Fibroblast of skin of scalp (primary cell): ENCODE results near the gene GSTT2B. TPM values are rescaled to one million over a fixed set of nuclear protein-coding genes. Genes with fewer than 3 reads are reported as not detected.
"Not testable (repeated sequence)": the region's sequence is repeated elsewhere in the genome, so short reads cannot be mapped to it uniquely, and the experiment has no call there.

Source experiments
- DNase-seq: peaks from one replicate; pipeline ENCODE4 v3.0.0-alpha.2; 2013
- polyA plus RNA-seq, 2 experiments: library from polyadenylated mRNA; unstranded; fragments of 120-200 nt; gene quantifications; one replicate each; pipeline ENCODE4 v1.2.1, GENCODE V29; 2013; ENCODE audit not compliant: insufficient read length in 2 of 2

The GSTT2B gene, protein sequence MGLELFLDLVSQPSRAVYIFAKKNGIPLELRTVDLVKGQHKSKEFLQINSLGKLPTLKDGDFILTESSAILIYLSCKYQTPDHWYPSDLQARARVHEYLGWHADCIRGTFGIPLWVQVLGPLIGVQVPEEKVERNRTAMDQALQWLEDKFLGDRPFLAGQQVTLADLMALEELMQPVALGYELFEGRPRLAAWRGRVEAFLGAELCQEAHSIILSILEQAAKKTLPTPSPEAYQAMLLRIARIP
- 10.5 TPM for polyA plus RNA-seq (2013, experiment 1 of 2; ENCODE audit: insufficient read length)
- 10.4 TPM for polyA plus RNA-seq (2013, experiment 2 of 2; ENCODE audit: insufficient read length)

DNA sequence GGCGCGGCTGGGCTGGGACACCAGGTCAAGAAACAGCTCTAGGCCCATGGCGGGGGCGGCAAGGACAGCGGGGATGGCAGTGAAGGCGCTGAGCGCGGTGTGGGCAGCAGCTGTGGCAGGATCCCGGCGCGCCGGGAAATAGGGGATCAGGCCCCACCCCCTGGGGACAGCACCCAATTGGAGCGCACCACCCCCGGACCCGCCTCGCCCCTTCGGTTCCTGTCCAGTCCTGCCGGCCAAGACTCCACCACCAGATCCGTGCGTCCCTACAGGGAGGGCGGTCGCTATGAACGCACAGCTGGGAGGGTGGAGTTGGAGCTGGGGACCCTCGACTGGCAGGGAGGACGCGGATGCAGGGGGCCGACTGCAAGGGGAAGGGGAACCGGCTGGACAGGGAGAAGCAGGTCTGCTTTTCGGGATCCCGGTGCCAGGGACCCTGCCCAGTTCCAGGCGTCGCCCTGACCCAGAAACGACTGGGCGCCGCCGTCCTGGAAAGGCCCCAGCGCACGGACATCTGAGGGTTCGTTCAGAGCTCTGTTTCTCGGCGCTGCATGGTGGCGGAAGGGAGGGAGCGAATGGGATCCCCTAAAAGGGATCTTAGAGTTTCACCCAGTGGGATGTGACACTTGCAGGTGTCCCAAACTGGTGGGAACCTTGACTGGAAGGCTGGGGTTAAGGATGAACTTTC, at the start of gene GSTT2B:
GSTT2B (minus strand) TSS at position 112 of the 688 bp plus-strand sequence; CDS start at position 48, 64 bp downstream.
- DNase-seq = not testable (repeated sequence)

DNA sequence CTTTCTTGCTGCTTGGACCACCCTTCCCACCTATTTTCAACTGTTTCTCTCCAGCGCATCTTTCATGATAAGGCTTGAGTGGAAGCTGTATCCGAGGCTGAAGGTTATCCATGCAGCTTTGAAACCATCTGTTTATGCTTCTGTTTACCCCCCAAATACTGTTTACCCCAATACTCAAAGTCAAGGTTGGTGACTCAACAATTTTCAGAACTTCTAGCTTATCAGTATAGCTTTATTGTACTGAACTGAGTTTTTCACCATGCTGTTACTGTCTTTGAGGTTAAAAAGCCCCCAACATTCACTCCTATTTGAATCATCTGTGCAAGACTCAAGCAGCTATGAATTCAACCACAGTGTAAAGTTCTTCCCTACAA, 49.0 kb upstream of the GSTT2B start:
- no peak for DNase-seq

DNA sequence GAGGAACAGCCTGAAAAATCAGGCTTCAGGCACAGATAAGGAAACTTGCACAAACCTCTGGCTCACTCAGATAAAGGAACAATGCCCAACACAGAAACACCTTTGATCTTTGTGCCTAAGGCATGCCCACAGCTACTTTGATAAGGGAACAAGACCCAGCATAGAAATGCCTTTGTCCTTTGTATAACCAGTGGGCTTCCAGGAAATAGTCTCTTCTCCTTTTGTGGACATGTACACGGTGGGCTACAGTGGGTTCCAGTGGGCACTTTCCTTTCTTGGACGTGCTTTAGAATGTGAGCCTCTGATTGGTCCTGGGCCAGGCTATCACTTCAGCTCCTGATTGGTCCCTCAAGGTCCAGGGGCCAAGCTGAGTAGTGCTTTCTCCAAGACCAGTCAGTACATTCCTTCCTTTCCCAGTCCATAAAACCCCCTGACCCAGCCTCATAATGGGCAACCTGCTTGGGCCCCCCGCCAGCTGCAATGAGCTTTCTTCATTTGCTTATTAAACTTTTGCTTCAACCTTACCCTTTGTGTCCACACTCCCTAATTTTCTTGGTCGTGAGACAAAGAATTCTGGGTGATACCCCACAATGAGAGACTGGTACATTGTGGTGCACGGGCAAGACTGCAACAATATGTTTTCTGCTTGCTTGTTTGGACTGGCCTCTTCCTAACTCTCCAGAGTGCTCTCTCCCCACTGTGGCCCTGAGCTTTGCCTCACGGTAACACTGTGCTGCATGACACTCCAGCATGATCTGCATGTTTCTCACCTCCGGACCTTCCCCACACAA, 48.4 kb upstream of the GSTT2B start:
- DNase-seq = no peak

- no peak for DNase-seq
Measured at GRCh38 chr22:24008381-24009226, 47.6 kb upstream of the GSTT2B start.

- DNase-seq = no peak
Measured at GRCh38 chr22:24008022-24008283, 47.0 kb upstream of the GSTT2B start.

- no peak for DNase-seq
Measured at GRCh38 chr22:24007253-24008021, 46.4 kb upstream of the GSTT2B start.

DNA sequence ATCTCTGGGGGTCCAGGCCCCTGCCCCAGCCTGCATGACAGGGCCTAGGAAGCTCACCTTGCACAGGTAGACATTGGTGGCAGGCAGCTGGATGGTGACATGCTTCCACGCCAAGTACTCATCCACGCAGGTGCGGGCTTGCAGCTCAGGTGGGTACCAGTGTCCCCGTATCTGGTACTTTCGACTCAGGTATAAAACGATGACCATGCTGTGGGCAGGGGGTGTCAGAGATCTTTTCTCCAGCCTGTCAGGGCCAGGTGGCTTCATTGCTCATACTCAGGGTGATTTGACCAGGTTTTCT, 45.9 kb upstream of the GSTT2B start:
- DNase-seq = no peak

GRCh38 chr22:24006207-24006913, 45.4 kb upstream of the GSTT2B start:
- DNase-seq = no peak

DNA sequence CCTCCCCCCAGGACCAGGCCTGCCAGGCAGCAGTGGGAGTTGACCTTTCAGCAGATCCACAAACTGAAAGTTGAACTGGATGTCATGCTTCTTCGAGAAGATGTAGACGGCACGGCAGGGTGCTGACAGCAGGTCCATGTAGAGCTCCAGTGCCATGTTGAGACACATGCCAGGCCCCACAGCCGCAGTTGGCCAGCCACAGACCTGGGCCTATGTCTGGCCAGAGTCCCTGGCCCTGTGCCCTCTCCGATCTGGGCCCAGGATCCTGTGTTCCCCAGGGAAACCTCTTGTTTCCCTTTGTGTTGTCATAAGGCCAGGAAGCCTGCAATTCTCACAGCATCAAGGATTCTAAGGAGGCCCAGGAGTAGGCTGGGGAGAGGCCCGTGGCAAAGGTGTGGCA, 44.2 kb upstream of the GSTT2B start, which contains the start of gene GSTT4:
GSTT4 (minus strand) TSS at position 253 of the 400 bp plus-strand sequence; CDS start at position 156, 97 bp downstream.
- DNase-seq = no peak

DNA sequence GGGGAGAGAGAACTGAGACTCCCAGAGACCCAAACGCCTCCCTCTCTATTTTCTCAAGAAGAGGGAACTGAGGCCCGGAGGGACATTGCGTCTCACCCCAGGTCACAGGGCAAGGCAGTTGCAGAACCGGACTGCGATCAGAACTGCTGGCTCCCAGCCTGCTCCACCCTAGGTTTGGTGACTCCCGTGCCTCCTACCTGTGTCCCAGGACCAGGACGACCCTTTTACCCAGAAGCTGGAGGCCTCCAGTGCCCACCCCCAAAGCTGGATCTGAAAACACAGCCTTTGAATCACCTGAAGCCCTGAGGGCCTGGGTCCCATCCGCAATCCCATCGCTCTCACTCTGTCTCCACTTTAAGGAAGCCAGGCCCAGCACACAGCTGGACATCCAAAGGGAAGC, 42.9 kb upstream of the GSTT2B start:
- DNase-seq = no peak

DNA sequence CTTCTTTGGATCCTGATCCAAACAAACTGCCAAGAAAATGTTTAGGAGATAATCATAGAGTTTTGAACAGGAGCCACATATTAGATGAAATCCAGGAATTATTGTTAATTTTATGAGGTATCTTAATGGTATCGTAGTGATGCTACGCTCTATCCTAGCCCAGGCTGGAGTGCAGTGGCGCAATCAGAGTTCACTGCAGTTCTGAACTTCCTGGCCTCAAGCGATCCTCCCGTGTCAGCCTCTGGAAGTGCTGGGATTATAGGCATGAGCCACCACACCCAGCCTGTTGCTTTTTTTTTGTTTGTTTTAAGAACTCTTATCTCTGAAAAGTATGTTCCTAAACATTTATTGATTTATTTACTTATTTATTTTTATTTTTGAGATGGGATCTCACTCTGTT, 41.9 kb upstream of the GSTT2B start:
- no peak for DNase-seq

- DNase-seq = no peak
Measured at GRCh38 chr22:24002272-24002671, 41.3 kb upstream of the GSTT2B start.

GRCh38 chr22:24001314-24001713, 40.3 kb upstream of the GSTT2B start:
- DNase-seq = no peak

- DNase-seq = not testable (repeated sequence)
Measured at GRCh38 chr22:23999779-24000178, 38.8 kb upstream of the GSTT2B start.

GRCh38 chr22:23997092-23997491, 36.1 kb upstream of the GSTT2B start:
- DNase-seq = no peak

DNA sequence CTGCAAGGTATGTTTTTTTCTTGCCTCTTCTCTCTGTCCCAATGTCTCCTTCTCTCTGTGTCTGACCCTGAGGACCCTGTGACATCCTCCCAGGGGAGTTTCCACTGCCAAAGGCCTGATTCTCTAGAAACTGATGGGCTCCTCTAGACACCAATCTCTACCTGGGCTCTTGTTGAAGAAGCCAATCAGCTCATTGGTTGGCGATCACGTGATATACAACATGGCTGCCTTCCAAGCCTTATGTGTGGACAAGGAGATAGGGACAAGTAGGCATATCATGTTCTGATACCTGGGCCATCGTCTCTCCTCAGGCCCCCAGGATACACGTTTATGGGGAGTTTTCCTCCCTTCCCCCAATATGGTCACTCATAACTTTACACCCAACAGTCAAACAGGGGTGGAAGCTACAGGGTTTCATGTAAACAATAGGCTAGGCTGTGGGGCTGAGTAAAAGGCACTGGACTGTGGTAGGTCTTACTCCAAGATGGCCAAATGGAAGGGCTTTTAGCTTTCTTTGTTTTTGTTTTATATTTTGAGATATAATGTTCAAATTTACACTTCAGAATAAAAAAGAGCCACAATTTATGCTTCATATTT, 32.7 kb upstream of the GSTT2B start:
- DNase-seq = not testable (repeated sequence)

DNA sequence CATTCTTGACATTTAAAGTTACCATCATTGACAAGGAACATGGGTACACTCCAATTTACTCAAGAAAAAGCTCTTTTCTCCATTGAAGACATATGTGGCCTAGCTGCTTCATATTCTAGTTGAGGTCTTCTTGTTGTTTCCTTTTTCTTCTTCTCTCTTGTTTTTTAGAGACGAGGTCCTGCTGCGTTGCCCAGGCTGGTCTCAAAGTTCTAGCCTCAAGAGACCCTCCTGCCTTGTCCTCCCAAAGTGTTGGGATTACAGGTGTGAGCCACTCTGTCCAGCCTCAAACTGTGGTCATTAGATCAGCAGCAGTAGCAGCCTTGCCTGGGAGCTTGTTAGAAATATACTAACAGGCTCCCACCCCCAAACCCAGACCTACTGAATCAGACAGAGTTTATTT, 32.1 kb upstream of the GSTT2B start:
- DNase-seq = not testable (repeated sequence)

DNA sequence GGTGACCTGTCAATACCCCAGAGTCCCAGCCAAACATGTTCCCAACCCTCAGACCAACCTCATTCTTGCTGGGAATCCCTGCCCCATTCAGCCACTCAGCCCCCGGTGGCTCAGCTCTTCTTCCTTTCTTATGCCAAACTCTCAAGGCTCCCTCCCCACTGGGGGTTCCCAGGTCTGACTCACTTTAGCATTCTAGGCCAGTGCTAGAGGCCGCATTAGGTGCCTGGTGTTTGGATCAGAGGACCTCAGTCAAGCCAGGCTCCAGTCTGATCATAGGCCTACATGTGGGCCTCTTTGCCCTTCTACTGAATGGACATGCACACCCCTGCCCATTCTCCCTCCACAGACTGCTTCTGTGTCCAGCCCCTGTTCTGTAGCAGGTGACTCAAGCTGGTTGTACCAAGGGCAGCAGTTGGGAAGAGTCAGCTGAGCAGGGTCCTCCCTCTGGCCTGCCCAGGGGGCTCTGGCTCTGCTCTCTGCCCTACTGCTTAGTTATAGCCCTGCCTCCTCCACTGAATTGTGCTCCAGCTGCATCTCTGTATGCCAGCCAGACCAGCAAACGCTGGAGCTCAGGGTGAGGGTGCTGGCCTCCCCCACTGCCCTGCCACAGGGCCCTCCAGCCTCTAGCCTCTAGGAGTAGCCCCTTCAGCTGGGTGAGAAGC, 28.7 kb upstream of the GSTT2B start:
- peak; percentile 13 for DNase-seq

GRCh38 chr22:23986538-23987178, 25.7 kb upstream of the GSTT2B start:
- DNase-seq = not testable (repeated sequence)

- not testable (repeated sequence) for DNase-seq
Measured at GRCh38 chr22:23986089-23986488, 25.1 kb upstream of the GSTT2B start.
